GM23248 (cell line): ENCODE measurements around the gene PCDHGC3.

ENCODE experiments used
- EZH2 ChIP-seq: fragments of 200-600 bp; sonication (generic); IDR thresholded peaks from 2 replicates; pipeline ENCODE4 v1.6.1; 2018; ENCODE audit warnings: antibody characterized with exemption, mild to moderate bottlenecking; ENCODE audit not compliant: insufficient read depth, poor library complexity, severe bottlenecking
- EZH2phosphoT487 ChIP-seq: fragments of 200-600 bp; sonication (generic); IDR thresholded peaks from 2 replicates; pipeline ENCODE4 v1.6.1; 2018; ENCODE audit warnings: antibody characterized with exemption, moderate library complexity, mild to moderate bottlenecking, low read depth; ENCODE audit not compliant: insufficient read depth

DNA sequence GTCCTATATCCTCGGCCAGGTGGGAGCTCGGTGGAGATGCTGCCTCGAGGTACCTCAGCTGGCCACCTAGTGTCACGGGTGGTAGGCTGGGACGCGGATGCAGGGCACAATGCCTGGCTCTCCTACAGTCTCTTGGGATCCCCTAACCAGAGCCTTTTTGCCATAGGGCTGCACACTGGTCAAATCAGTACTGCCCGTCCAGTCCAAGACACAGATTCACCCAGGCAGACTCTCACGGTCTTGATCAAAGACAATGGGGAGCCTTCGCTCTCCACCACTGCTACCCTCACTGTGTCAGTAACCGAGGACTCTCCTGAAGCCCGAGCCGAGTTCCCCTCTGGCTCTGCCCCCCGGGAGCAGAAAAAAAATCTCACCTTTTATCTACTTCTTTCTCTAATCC, 2.0 kb downstream of the PCDHGC3 start:
- TF ChIP-seq EZH2phosphoT487: no peak
- no peak for TF ChIP-seq EZH2
